H1 (cell line): ENCODE results near the gene NADSYN1. TPM values are rescaled to one million over a fixed set of nuclear protein-coding genes. Genes with fewer than 3 reads are reported as not detected.

ENCODE experiments used
- CTCF ChIA-PET: fragments of 300-600 bp; sonication (Branson Sonifier 250); formaldehyde crosslinking; loops from one replicate; lab custom pipeline; 2021; ENCODE audit not compliant: partially characterized antibody; lab: Charles Lee
- POLR2A ChIA-PET: fragments of 300-600 bp; sonication (Branson Sonifier 250); formaldehyde crosslinking; loops from one replicate; lab custom pipeline; 2021; ENCODE audit warnings: inconsistent platforms; ENCODE audit not compliant: partially characterized antibody; lab: Charles Lee
- DNase-seq, 2 experiments: peaks; one replicate each; pipeline versions ENCODE4 v3.0.0 to v3.0.0-alpha.2; 2010 to 2022; ENCODE audit warnings: low spot score in 2 of 2, low read depth in 1 of 2, mixed read lengths in 1 of 2
- FAIRE-seq: peaks from 2 replicates; lab custom pipeline; 2011; peaks lifted over from hg19 to GRCh38; lab: Jason Lieb, UNC
- H2AFZ ChIP-seq: 2 replicates; pipeline ENCODE4 v1.8.1; 2012; ENCODE audit warnings: low read length, inconsistent platforms
- H2AK5ac ChIP-seq: 2 replicates; pipeline ENCODE4 v1.6.1; 2013; ENCODE audit warnings: low read depth, low read length
- H2BK120ac ChIP-seq: replicated peaks from 2 replicates; pipeline ENCODE3; 2013; ENCODE audit warnings: low read depth, low read length, inconsistent platforms
- H2BK12ac ChIP-seq: 2 replicates; pipeline ENCODE4 v1.6.1; 2013; ENCODE audit warnings: low read depth, low read length
- H2BK15ac ChIP-seq: 2 replicates; pipeline ENCODE4 v1.6.1; 2013; ENCODE audit warnings: low read length
- H2BK20ac ChIP-seq: 2 replicates; pipeline ENCODE4 v1.6.1; 2013; ENCODE audit warnings: low read length
- H2BK5ac ChIP-seq: 2 replicates; pipeline ENCODE4 v1.6.1; 2013; ENCODE audit warnings: low read depth, low read length
- H3K14ac ChIP-seq: 2 replicates; pipeline ENCODE4 v1.6.1; 2013; ENCODE audit warnings: inconsistent platforms; ENCODE audit not compliant: insufficient read length
- H3K18ac ChIP-seq: 2 replicates; pipeline ENCODE4 v1.6.1; 2013; ENCODE audit warnings: low read length; ENCODE audit errors: extremely low read depth
- H3K23ac ChIP-seq: 2 replicates; pipeline ENCODE4 v1.6.1; 2013; ENCODE audit warnings: inconsistent platforms; ENCODE audit not compliant: insufficient read length
- H3K23me2 ChIP-seq: 2 replicates; pipeline ENCODE4 v1.6.1; 2013; ENCODE audit warnings: low read depth, low read length
- H3K27ac ChIP-seq: 2 replicates; pipeline ENCODE4 v1.6.1; 2011; ENCODE audit warnings: low read depth, low read length, inconsistent platforms
- H3K27me3 ChIP-seq, 4 experiments: replicated peaks in 1 of 4; 1 replicate in 1 of 4; 2 replicates in 3 of 4; pipeline versions ENCODE4 v1.6.1 to v1.8.1; 2011 to 2013; ENCODE audit warnings: low read length in 3 of 4, mild to moderate bottlenecking in 3 of 4, inconsistent platforms in 2 of 4, mixed read lengths in 2 of 4, moderate library complexity in 1 of 4; ENCODE audit not compliant: control insufficient read depth in 3 of 4, insufficient read depth in 3 of 4; ENCODE audit errors: extremely low read depth in 1 of 4
- H3K36me3 ChIP-seq, 4 experiments: 2 replicates each; pipeline versions ENCODE4 v1.6.1 to v1.8.1; 2011 to 2013; ENCODE audit warnings: mild to moderate bottlenecking in 4 of 4, low read length in 3 of 4, moderate library complexity in 2 of 4, control low read depth in 1 of 4, inconsistent platforms in 1 of 4; ENCODE audit not compliant: insufficient read depth in 4 of 4, control insufficient read depth in 2 of 4
- H3K4ac ChIP-seq: replicated peaks from 2 replicates; pipeline ENCODE3; 2013; ENCODE audit warnings: low read length, low read depth, mixed read lengths, inconsistent platforms; ENCODE audit not compliant: insufficient read length
- H3K4me1 ChIP-seq, 4 experiments: replicated peaks in 1 of 4; 1 replicate in 1 of 4; 2 replicates in 3 of 4; pipeline versions ENCODE4 v1.6.1 to v1.8.1; 2011 to 2013; ENCODE audit warnings: low read length in 3 of 4, inconsistent platforms in 2 of 4, mixed read lengths in 1 of 4; ENCODE audit not compliant: insufficient read depth in 4 of 4, control insufficient read depth in 3 of 4
- H3K4me2 ChIP-seq, 2 experiments: 2 replicates each; pipeline versions ENCODE4 v1.6.1 to v1.8.1; 2011 to 2013; ENCODE audit warnings: low read depth in 2 of 2, low read length in 2 of 2, control low read depth in 1 of 2, inconsistent platforms in 1 of 2, mild to moderate bottlenecking in 1 of 2; ENCODE audit not compliant: insufficient read depth in 1 of 2
- H3K4me3 ChIP-seq, 4 experiments: fragments of 200-600, 300-600 bp in 1 of 4; sonication (generic), shearing (Covaris generic), sonication (Bioruptor Twin) in 1 of 4; 2 replicates each; pipeline versions ENCODE4 v1.5.1 to v1.8.1; 2011 to 2016; ENCODE audit warnings: low read length in 4 of 4, low read depth in 3 of 4, control low read depth in 2 of 4, inconsistent platforms in 2 of 4, mild to moderate bottlenecking in 2 of 4, mixed read lengths in 1 of 4, moderate library complexity in 1 of 4; ENCODE audit not compliant: insufficient read depth in 2 of 4; ENCODE audit errors: extremely low read depth in 1 of 4
- H3K56ac ChIP-seq: replicated peaks from 2 replicates; pipeline ENCODE3; 2013; ENCODE audit warnings: low read depth, mild to moderate bottlenecking, mixed read lengths, low read length, inconsistent platforms; ENCODE audit not compliant: insufficient read length
- H3K79me1 ChIP-seq: 2 replicates; pipeline ENCODE4 v1.6.1; 2013; ENCODE audit warnings: low read depth, low read length, control low read depth
- H3K79me2 ChIP-seq, 2 experiments: 2 replicates each; pipeline versions ENCODE4 v1.6.1 to v1.8.1; 2012 to 2013; ENCODE audit warnings: low read length in 2 of 2, mild to moderate bottlenecking in 2 of 2, inconsistent platforms in 1 of 2; ENCODE audit not compliant: insufficient read depth in 2 of 2, control insufficient read depth in 1 of 2
- H3K9ac ChIP-seq, 4 experiments: replicated peaks in 1 of 4; 1 replicate in 1 of 4; 2 replicates in 3 of 4; pipeline versions ENCODE4 v1.6.1 to v1.8.1; 2011 to 2013; ENCODE audit warnings: low read depth in 3 of 4, low read length in 3 of 4, control low read depth in 2 of 4, mild to moderate bottlenecking in 2 of 4, moderate library complexity in 2 of 4, inconsistent platforms in 1 of 4; ENCODE audit errors: extremely low read depth in 1 of 4
- H3K9me3 ChIP-seq, 2 experiments: 2 replicates each; pipeline versions ENCODE4 v1.6.1 to v1.8.1; 2012 to 2013; ENCODE audit warnings: mild to moderate bottlenecking in 2 of 2, moderate library complexity in 2 of 2, control low read depth in 1 of 2, inconsistent platforms in 1 of 2, low read depth in 1 of 2, low read length in 1 of 2, mixed read lengths in 1 of 2; ENCODE audit not compliant: insufficient read depth in 2 of 2
- H4K20me1 ChIP-seq, 2 experiments: replicated peaks in 1 of 2; 2 replicates each; pipeline versions ENCODE3 to v1.8.1; 2011 to 2013; ENCODE audit warnings: inconsistent platforms in 2 of 2, low read length in 2 of 2, mild to moderate bottlenecking in 1 of 2; ENCODE audit not compliant: insufficient read depth in 2 of 2, control insufficient read depth in 1 of 2
- H4K5ac ChIP-seq: 2 replicates; pipeline ENCODE4 v1.6.1; 2013; ENCODE audit warnings: low read length, low read depth, mixed read lengths, inconsistent platforms; ENCODE audit not compliant: insufficient read length
- H4K8ac ChIP-seq: 2 replicates; pipeline ENCODE4 v1.8.0; 2013; ENCODE audit warnings: mild to moderate bottlenecking, moderate library complexity, low read length, inconsistent platforms; ENCODE audit not compliant: insufficient read depth; ENCODE audit errors: extremely low read depth
- H4K91ac ChIP-seq: replicated peaks from 2 replicates; pipeline ENCODE3; 2013; ENCODE audit warnings: low read length, mixed read lengths, inconsistent platforms; ENCODE audit not compliant: insufficient read length
- EP300 ChIP-seq, 2 experiments: IDR thresholded peaks; 1 replicate in 1 of 2; 2 replicates in 1 of 2; pipeline ENCODE4 v1.6.1; 2011 to 2012; ENCODE audit warnings: low read depth in 2 of 2, low read length in 2 of 2, mild to moderate bottlenecking in 2 of 2, borderline replicate concordance in 1 of 2, inconsistent platforms in 1 of 2, moderate library complexity in 1 of 2
- EZH2 ChIP-seq: fragments of 200-600 bp; sonication (generic); IDR thresholded peaks from 2 replicates; pipeline ENCODE4 v1.7.1; 2012; ENCODE audit warnings: low read depth, mild to moderate bottlenecking, moderate library complexity, low read length, inconsistent platforms; ENCODE audit not compliant: severe bottlenecking
- GTF2F1 ChIP-seq: IDR thresholded peaks from 2 replicates; pipeline ENCODE4 v1.6.1; 2012; ENCODE audit warnings: low read depth, low read length, improper control_type of control experiment, borderline replicate concordance
- JUND ChIP-seq: IDR thresholded peaks from 2 replicates; pipeline ENCODE4 v1.6.1; 2011; ENCODE audit warnings: mild to moderate bottlenecking, improper control_type of control experiment, low read length
- POU5F1 ChIP-seq: IDR thresholded peaks from 2 replicates; pipeline ENCODE4 v1.6.1; 2011; ENCODE audit warnings: low read depth, mild to moderate bottlenecking, low read length, moderate library complexity
- RFX5 ChIP-seq: IDR thresholded peaks from 2 replicates; pipeline ENCODE4 v1.6.1; 2011; ENCODE audit warnings: low read depth, low read length, improper control_type of control experiment, borderline replicate concordance
- SAP30 ChIP-seq: fragments of 300-600 bp; sonication (generic); IDR thresholded peaks from 2 replicates; pipeline ENCODE4 v1.7.1; 2012; ENCODE audit warnings: low read length, moderate library complexity, mild to moderate bottlenecking, inconsistent platforms; ENCODE audit not compliant: insufficient read depth, insufficient replicate concordance
- SIX5 ChIP-seq: IDR thresholded peaks from 2 replicates; pipeline ENCODE4 v1.6.1; 2011; ENCODE audit warnings: mild to moderate bottlenecking, low read depth, low read length
- SP2 ChIP-seq: IDR thresholded peaks from 2 replicates; pipeline ENCODE4 v1.6.1; 2012; ENCODE audit warnings: mild to moderate bottlenecking, low read length, inconsistent platforms
- WGBS, 2 experiments: shearing (Covaris generic) in 1 of 2; methylation state at CpG; one replicate each; pipeline versions ENCODE4 v1.1.6 to v1.1.7; 2013 to 2015; ENCODE audit warnings: low lambda C conversion rate in 2 of 2, mixed read lengths in 2 of 2, inconsistent platforms in 1 of 2, low coverage in 1 of 2, missing lambda C conversion rate in 1 of 2; ENCODE audit not compliant: insufficient replicate concordance in 2 of 2, insufficient coverage in 1 of 2, insufficient read length in 1 of 2; ENCODE audit errors: extremely low coverage in 1 of 2, missing lambda C conversion rate in 1 of 2; 5-methylcytosine and 5-hydroxymethylcytosine counted together
- polyA plus RNA-seq, 7 experiments: library from polyadenylated mRNA; depleted of rRNA in 3 of 7; stranded (reverse) in 5 of 7; unstranded in 2 of 7; fragments of >200 nt in 5 of 7; fragments of 200-250 nt in 2 of 7; gene quantifications; 1 replicate in 5 of 7; 2 replicates in 1 of 7; 4 replicates in 1 of 7; pipeline versions ENCODE4 v1.2.1 to v1.2.3, GENCODE V29; 2011 to 2013; ENCODE audit warnings: missing spikeins in 2 of 7, mixed read lengths in 2 of 7
- total RNA-seq: library from RNA; stranded (reverse); fragmentation: NEBNext Ultra II Directional; extraction: Animal tissue kit (Norgen Biotek cat#: 25700); gene quantifications from 2 replicates; pipeline ENCODE4 v1.2.1, GENCODE V29; 2021
- TF ChIP-seq, protein P1 (sequence below): IDR thresholded peaks from 2 replicates; pipeline ENCODE4 v1.6.1; 2011; ENCODE audit warnings: low read length, improper control_type of control experiment

The NADSYN1 gene
- total and polyA plus RNA-seq, 2 of the 8 experiments (the other 6 are each of a cell fraction or from before 2014, with no cell fraction given), result 38.3 to 38.6 TPM

DNA sequence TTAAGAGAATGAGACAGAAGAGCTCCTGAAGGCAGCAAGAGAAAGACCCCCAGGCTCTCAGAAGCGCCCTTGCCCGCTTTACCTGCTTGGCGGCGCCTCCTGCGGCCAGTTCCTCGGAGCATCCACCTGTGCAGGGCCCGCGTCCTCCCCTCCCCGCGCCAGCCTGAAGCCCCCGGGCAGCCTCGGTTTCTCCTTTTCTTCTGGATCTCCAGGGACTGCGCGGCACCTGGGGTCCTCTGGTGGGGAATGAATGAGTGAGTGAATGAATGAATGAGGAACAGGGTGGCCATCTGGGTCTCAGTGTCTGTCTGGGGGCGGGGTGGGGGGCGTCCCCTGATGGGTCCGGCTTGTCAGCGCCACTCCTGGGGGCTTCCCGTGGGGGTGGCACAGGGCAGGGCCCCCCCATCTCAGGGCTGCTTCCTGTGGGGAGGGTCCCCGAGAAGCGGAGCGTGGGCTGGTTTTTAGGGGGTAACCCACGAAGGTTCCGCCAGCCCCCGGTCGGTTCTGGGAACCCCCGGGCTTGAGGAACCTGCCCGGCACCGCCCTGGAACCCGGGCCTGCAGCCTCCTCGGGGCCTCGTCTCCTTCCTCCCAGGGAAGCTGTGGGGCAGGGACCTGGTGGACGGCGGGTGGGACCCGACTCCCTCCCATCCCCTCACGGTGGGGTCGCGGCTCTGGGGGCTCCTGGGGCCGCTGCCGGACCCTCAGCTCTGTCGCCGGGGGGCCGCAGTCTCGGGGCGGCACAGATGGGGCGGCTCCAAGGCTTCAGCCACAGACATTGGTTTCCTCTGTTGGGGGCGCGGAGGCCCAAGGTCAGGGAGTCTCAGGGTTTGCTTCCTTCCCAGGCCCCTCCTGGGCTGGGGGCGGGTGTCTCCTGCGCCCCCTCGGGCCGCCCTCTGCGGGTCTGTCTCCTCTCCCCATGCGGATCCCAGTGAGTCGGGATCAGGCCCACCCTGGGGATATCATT is 65.8 kb downstream of the NADSYN1 start:
- DNase-seq (peak in 1 of 2 experiments; percentile 41), FAIRE-seq (no peak)
- Histone ChIP-seq H2AFZ (no peak overlapping the region), H3K23me2 (no peaks in the 10 kb centered on the region), H2BK15ac (no peak overlapping the region), H4K91ac (no peak overlapping the region), H2AK5ac (no peak overlapping the region), H3K36me3 (no peaks in the 10 kb centered on the region), H3K18ac (no peak overlapping the region), H2BK12ac (no peak overlapping the region), H3K79me2 (no peaks in the 10 kb centered on the region), H2BK5ac (no peak overlapping the region), H3K4me2 (no peak overlapping the region), H3K23ac (no peak overlapping the region), H3K56ac (no peak overlapping the region), H4K8ac (no peak overlapping the region), H4K20me1 (no peaks in the 10 kb centered on the region), H3K4me3 (no peak overlapping the region), H2BK120ac (no peak overlapping the region), H3K79me1 (no peaks in the 10 kb centered on the region), H4K5ac (no peak overlapping the region), H2BK20ac (no peak overlapping the region), H3K4ac (no peak overlapping the region), H3K9me3 (no peaks in the 10 kb centered on the region), H3K27me3 (peaks cover 0 to 2% (median 0%) of the 10 kb centered on the region in 4 experiments; a peak in 1 of 7 replicates), H3K9ac (no peak overlapping the region), H3K14ac (no peak overlapping the region), H3K27ac (no peak overlapping the region), H3K4me1 (no peaks in the 10 kb centered on the region)
- ChIA-PET POLR2A (interaction anchor here (1.1 kb wide), 1 partner anchor 12 kb away, joined by 3 read pairs; no protein-coding TSS in a partner anchor), CTCF (interaction anchor here (1.4 kb wide), 1 partner anchor 12 kb away, joined by 3 read pairs; no protein-coding TSS in a partner anchor)
- 94% methylated on average over 31 of the region's 55 CpGs; no CpG with 5 or more reads in 1 of the 2 experiments for WGBS, 2 experiments
- TF ChIP-seq EZH2 (no peak), SIX5 (no peak), GTF2F1 (no peak), SP2 (no peak), EP300 (IDR thresholded peaks at IDR 0.05; ENCODE audit: borderline replicate concordance in 1 of 2, low read depth in 2 of 2, low read length in 2 of 2) (no peak), RFX5 (no peak), POU5F1 (no peak), SAP30 (no peak), JUND (no peak)
- TF ChIP-seq, protein P1, sequence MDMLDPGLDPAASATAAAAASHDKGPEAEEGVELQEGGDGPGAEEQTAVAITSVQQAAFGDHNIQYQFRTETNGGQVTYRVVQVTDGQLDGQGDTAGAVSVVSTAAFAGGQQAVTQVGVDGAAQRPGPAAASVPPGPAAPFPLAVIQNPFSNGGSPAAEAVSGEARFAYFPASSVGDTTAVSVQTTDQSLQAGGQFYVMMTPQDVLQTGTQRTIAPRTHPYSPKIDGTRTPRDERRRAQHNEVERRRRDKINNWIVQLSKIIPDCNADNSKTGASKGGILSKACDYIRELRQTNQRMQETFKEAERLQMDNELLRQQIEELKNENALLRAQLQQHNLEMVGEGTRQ, result no peak
